Loucy (cell line): Measurements from ENCODE around the gene TTLL7.

Experiments used
- H2AFZ ChIP-seq: fragments of 200-600 bp; sonication (generic); 2 replicates; pipeline ENCODE4 v1.6.0; 2016; ENCODE audit warnings: antibody characterized with exemption, mild to moderate bottlenecking, low read length, moderate library complexity
- H3F3A ChIP-seq: fragments of 200-600 bp; 2 replicates; pipeline ENCODE4 v1.6.0; 2016; ENCODE audit warnings: antibody characterized with exemption, low read depth, mild to moderate bottlenecking
- H3K27me3 ChIP-seq: fragments of 200-600 bp; sonication (generic); 2 replicates; pipeline ENCODE4 v1.6.1; 2014; ENCODE audit warnings: low read length, mild to moderate bottlenecking; ENCODE audit not compliant: insufficient read depth, poor library complexity, severe bottlenecking
- H3K36me3 ChIP-seq: fragments of 200-600 bp; sonication (generic); 2 replicates; pipeline ENCODE4 v1.6.1; 2016; ENCODE audit warnings: low read length; ENCODE audit not compliant: insufficient read depth
- H3K4me1 ChIP-seq: fragments of 200-600 bp; sonication (generic); 2 replicates; pipeline ENCODE4 v1.5.1; 2014; ENCODE audit warnings: low read length, mild to moderate bottlenecking; ENCODE audit not compliant: insufficient read depth, poor library complexity, severe bottlenecking
- H3K4me2 ChIP-seq: fragments of 200-600 bp; sonication (generic); 2 replicates; pipeline ENCODE4 v1.6.0; 2014; ENCODE audit warnings: antibody characterized with exemption, low read length, low read depth, mild to moderate bottlenecking; ENCODE audit not compliant: poor library complexity, severe bottlenecking
- H3K4me3 ChIP-seq: fragments of 200-600 bp; sonication (generic); 2 replicates; pipeline ENCODE4 v1.5.1; 2014; ENCODE audit warnings: low read length, mild to moderate bottlenecking, mixed read lengths; ENCODE audit not compliant: poor library complexity, severe bottlenecking
- H3K79me2 ChIP-seq: fragments of 200-600 bp; sonication (generic); 2 replicates; pipeline ENCODE4 v1.6.1; 2014; ENCODE audit warnings: low read length; ENCODE audit not compliant: insufficient read depth
- H3K9ac ChIP-seq: fragments of 200-600 bp; sonication (generic); 2 replicates; pipeline ENCODE4 v1.6.0; 2014; ENCODE audit warnings: mild to moderate bottlenecking, low read depth, low read length, moderate library complexity; ENCODE audit not compliant: poor library complexity, severe bottlenecking
- H3K9me2 ChIP-seq: fragments of 200-600 bp; sonication (generic); replicated peaks from 2 replicates; pipeline ENCODE4 v1.6.1; 2016; ENCODE audit warnings: low read depth, low read length, mixed read lengths
- H3K9me3 ChIP-seq: fragments of 200-600 bp; sonication (generic); 2 replicates; pipeline ENCODE4 v1.6.1; 2014; ENCODE audit warnings: mild to moderate bottlenecking, antibody characterized with exemption, low read length, low read depth; ENCODE audit not compliant: insufficient read depth
- H4K20me1 ChIP-seq: fragments of 200-600 bp; sonication (generic); 2 replicates; pipeline ENCODE4 v1.6.0; 2014; ENCODE audit warnings: antibody characterized with exemption, low read length, mild to moderate bottlenecking; ENCODE audit not compliant: insufficient read depth, poor library complexity, severe bottlenecking
- CTCF ChIP-seq: fragments of 200-600 bp; sonication (generic); conservative IDR thresholded peaks from 2 replicates; pipeline ENCODE4 v1.5.1; 2014; ENCODE audit warnings: mild to moderate bottlenecking, antibody characterized with exemption, low read length
- EZH2phosphoT487 ChIP-seq: fragments of 200-600 bp; IDR thresholded peaks from 2 replicates; pipeline ENCODE4 v1.6.1; 2018; ENCODE audit warnings: antibody characterized with exemption, mild to moderate bottlenecking, moderate library complexity, borderline replicate concordance

The TTLL7 gene

GRCh38 chr1:83827741-83828140, 171.2 kb downstream of the TTLL7 start:
- H3K9me2 ChIP-seq: no peaks in the 10 kb centered on the region
- H3K4me2 ChIP-seq: no peak overlapping the region
- H3K4me1 ChIP-seq: no peaks in the 10 kb centered on the region
- no peaks in the 10 kb centered on the region for H3K27me3 ChIP-seq
- no peak overlapping the region for H3K4me3 ChIP-seq
- H3F3A ChIP-seq: no peaks in the 10 kb centered on the region
- TF ChIP-seq CTCF: no peak
- no peak for TF ChIP-seq EZH2phosphoT487
- H4K20me1 ChIP-seq: no peaks in the 10 kb centered on the region
- H3K9me3 ChIP-seq: no peaks in the 10 kb centered on the region
- no peak overlapping the region for H3K9ac ChIP-seq
- H2AFZ ChIP-seq: no peak overlapping the region
- no peaks in the 10 kb centered on the region for H3K79me2 ChIP-seq
- no peaks in the 10 kb centered on the region for H3K36me3 ChIP-seq

GRCh38 chr1:83822208-83822607, 176.7 kb downstream of the TTLL7 start:
- no peaks in the 10 kb centered on the region for H3K9me2 ChIP-seq
- no peak overlapping the region for H2AFZ ChIP-seq
- H3K4me1 ChIP-seq: no peaks in the 10 kb centered on the region
- no peaks in the 10 kb centered on the region for H3F3A ChIP-seq
- no peaks in the 10 kb centered on the region for H3K9me3 ChIP-seq
- no peak for TF ChIP-seq CTCF
- no peak for TF ChIP-seq EZH2phosphoT487
- H3K27me3 ChIP-seq: no peaks in the 10 kb centered on the region
- H4K20me1 ChIP-seq: no peaks in the 10 kb centered on the region
- no peak overlapping the region for H3K4me3 ChIP-seq
- H3K36me3 ChIP-seq: no peaks in the 10 kb centered on the region
- H3K4me2 ChIP-seq: no peak overlapping the region
- H3K79me2 ChIP-seq: no peaks in the 10 kb centered on the region
- H3K9ac ChIP-seq: no peak overlapping the region

GRCh38 chr1:83819436-83819835, 179.5 kb downstream of the TTLL7 start:
- H3F3A ChIP-seq: no peaks in the 10 kb centered on the region
- no peaks in the 10 kb centered on the region for H3K27me3 ChIP-seq
- H3K79me2 ChIP-seq: no peaks in the 10 kb centered on the region
- no peaks in the 10 kb centered on the region for H3K36me3 ChIP-seq
- no peak overlapping the region for H3K4me3 ChIP-seq
- TF ChIP-seq EZH2phosphoT487 (no peak), CTCF (no peak)
- no peaks in the 10 kb centered on the region for H3K9me2 ChIP-seq
- no peaks in the 10 kb centered on the region for H4K20me1 ChIP-seq
- no peak overlapping the region for H3K9ac ChIP-seq
- H3K9me3 ChIP-seq: no peaks in the 10 kb centered on the region
- no peaks in the 10 kb centered on the region for H3K4me1 ChIP-seq
- no peak overlapping the region for H3K4me2 ChIP-seq
- H2AFZ ChIP-seq: no peak overlapping the region
